Dermis microvascular lymphatic vessel endothelial cell (primary cell): ENCODE measurements around the gene TMEM140. TPM values are rescaled to one million over a fixed set of nuclear protein-coding genes. Genes with fewer than 3 reads are reported as not detected.
A peak's percentile ranks its signal among the peaks of the same experiment; 100 is the strongest.
"Not testable (repeated sequence)": the region's sequence is repeated elsewhere in the genome, so short reads cannot be mapped to it uniquely, and the experiment has no call there.

ENCODE experiments used
- DNase-seq, 2 donors: peaks; one replicate each; pipeline versions ENCODE4 v3.0.0 to v3.0.0-alpha.2; 2010; ENCODE audit warnings: low read depth in 2 of 2
- total RNA-seq: library from RNA; depleted of rRNA; stranded (reverse); fragments of >200 nt; gene quantifications from 2 replicates; pipeline ENCODE4 v1.2.1, GENCODE V29; 2014

The TMEM140 gene
- total RNA-seq, 1 donor from 2014 or later = 18.5 TPM

GRCh38 chr7:135193615-135194081, 45.8 kb downstream of the TMEM140 start:
- DNase-seq = no peak

GRCh38 chr7:135194494-135195095, 46.7 kb downstream of the TMEM140 start:
- no peak for DNase-seq

GRCh38 chr7:135195156-135195555, 47.3 kb downstream of the TMEM140 start:
- DNase-seq = no peak

- no peak for DNase-seq
Measured at GRCh38 chr7:135195968-135196629, 48.2 kb downstream of the TMEM140 start.

GRCh38 chr7:135197343-135197742, 49.5 kb downstream of the TMEM140 start:
- no peak for DNase-seq

GRCh38 chr7:135197906-135198655, 50.2 kb downstream of the TMEM140 start:
- DNase-seq = no peak

- no peak for DNase-seq
Measured at GRCh38 chr7:135199439-135199838, 51.6 kb downstream of the TMEM140 start.

GRCh38 chr7:135200821-135201331, 53.0 kb downstream of the TMEM140 start:
- no peak for DNase-seq

GRCh38 chr7:135201350-135201749, 53.5 kb downstream of the TMEM140 start:
- DNase-seq = no peak

- peak; percentile 29 to 65 for DNase-seq
Measured at GRCh38 chr7:135204341-135204749, 56.5 kb downstream of the TMEM140 start.

GRCh38 chr7:135204876-135205275, 57.0 kb downstream of the TMEM140 start:
- no peak for DNase-seq

- DNase-seq = no peak
Measured at GRCh38 chr7:135205850-135206249, 58.0 kb downstream of the TMEM140 start.

- no peak for DNase-seq
Measured at GRCh38 chr7:135206941-135207391, 59.1 kb downstream of the TMEM140 start.

GRCh38 chr7:135207406-135208101, 59.7 kb downstream of the TMEM140 start:
- no peak for DNase-seq

- no peak for DNase-seq
Measured at GRCh38 chr7:135208102-135208793, 60.4 kb downstream of the TMEM140 start.

- DNase-seq = no peak
Measured at GRCh38 chr7:135209225-135209834, 61.5 kb downstream of the TMEM140 start.

GRCh38 chr7:135210888-135211178, 63.0 kb downstream of the TMEM140 start:
- peak; percentile 3 to 16 for DNase-seq

GRCh38 chr7:135211179-135211945, 63.5 kb downstream of the TMEM140 start, which contains the start of gene WDR91:
WDR91 (minus strand) TSS chr7:135211526; CDS start chr7:135211502, 24 bp downstream.
- peak; percentile 64 to 93 for DNase-seq

- DNase-seq = not testable (repeated sequence)
Measured at GRCh38 chr7:135211946-135212685, 64.2 kb downstream of the TMEM140 start.
